Articular chondrocyte of knee joint (primary cell): ENCODE data around the gene STK10. TPM values are rescaled to one million over a fixed set of nuclear protein-coding genes. Genes with fewer than 3 reads are reported as not detected.

Experiments used
- total RNA-seq: library from RNA; depleted of rRNA; stranded (reverse); fragments of >200 nt; gene quantifications from 2 replicates; pipeline ENCODE4 v1.2.3, GENCODE V29; 2012

The STK10 gene
- 24.3 and 28.0 TPM in 2 replicates for total RNA-seq

GRCh38 chr5:172188033-172188892 lies at the start of gene STK10:
STK10 (minus strand) TSS chr5:172188224; CDS start chr5:172188042, 182 bp downstream.

GRCh38 chr5:172193872-172194271 lies 5.8 kb upstream of the STK10 start, which contains the start of gene EFCAB9:
EFCAB9 (plus strand) TSS chr5:172194172; CDS start chr5:172194173, 1 bp downstream.

GRCh38 chr5:172006321-172007174 lies 181.5 kb downstream of the STK10 start, which contains the start of gene FBXW11:
FBXW11 (minus strand) TSS chr5:172006638; CDS start chr5:172006502, 136 bp downstream.

Other genes with a start within 250 kb of the STK10 start
- 71.2 and 84.3 TPM in 2 replicates for gene FBXW11, start 181.6 kb downstream of the STK10 start, total RNA-seq
- not detected in 2 replicates for gene EFCAB9, start 5.9 kb upstream of the STK10 start, total RNA-seq
- gene UBTD2, start 95.5 kb upstream of the STK10 start, total RNA-seq = 47.4 and 51.6 TPM in 2 replicates